ENCODE results near the gene MIDN. TPM values are rescaled to one million over a fixed set of nuclear protein-coding genes. Genes with fewer than 3 reads are reported as not detected.

Gene MIDN
- total and polyA plus RNA-seq, 2 donors (not counting 1 experiment from before 2014, with no cell fraction given): 12.0 to 18.8 TPM

DNA sequence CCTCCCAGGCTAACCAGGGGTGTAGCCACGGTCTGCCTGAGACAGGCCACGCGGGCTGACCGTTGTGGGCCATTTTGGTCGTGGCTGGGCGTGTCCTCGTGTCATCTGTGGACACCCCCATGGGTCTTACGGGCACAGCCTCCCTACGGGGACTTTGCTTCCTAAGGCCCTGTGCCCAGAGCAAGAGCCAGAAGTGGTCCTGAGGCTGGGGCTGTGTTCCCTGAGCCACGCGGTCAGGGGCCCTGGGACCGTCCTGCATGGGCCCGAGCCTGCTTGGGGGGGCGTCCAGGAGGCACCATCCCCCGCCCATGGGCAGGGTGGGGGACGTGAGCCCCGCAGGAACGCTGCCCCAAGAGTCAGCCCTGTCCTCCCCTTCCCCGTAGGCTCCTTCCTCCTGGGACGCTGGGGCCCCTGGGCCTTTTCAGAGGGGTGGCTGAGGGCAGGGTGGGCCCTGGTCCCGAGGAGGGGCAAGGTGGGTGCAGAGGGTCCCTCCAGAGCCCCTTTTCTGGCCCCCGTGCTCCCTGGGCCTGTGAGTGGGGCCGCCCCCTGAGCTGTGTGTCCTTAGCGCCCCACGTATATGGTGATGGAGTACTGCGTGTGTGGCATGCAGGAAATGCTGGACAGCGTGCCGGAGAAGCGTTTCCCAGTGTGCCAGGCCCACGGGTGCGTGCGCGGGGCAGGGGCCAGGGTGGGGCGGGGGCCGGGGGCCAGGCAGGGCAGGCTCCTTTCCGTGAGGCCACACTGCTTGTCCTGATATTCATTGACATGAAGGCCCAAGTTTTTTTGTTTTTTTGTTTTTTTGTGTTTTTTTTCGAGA, 29.4 kb upstream of the MIDN start:
- Histone ChIP-seq H4K20me1 (ENCODE audit: control insufficient read depth, extremely low read depth, insufficient read depth, low read length) (no peaks in the 10 kb centered on the region), H3K79me2 (ENCODE audit: control insufficient read depth, insufficient read depth, low read length) (peaks cover 42% of the 10 kb centered on the region), H3K4me3 (replicated peaks in 1 of 4; ENCODE audit: control extremely low read depth in 1 of 4, insufficient read depth in 1 of 4, low read depth in 3 of 4, low read length in 4 of 4) (no peak overlapping the region), H3K27me3 (ENCODE audit: control insufficient read depth, insufficient read depth, low read length) (no peaks in the 10 kb centered on the region), H3K27ac (ENCODE audit: insufficient read depth, low read length) (peak overlapping the region; percentile 38), H3K9ac (ENCODE audit: insufficient read depth, low read length) (peak overlapping the region; percentile 11), H3K4me2 (ENCODE audit: extremely low read depth, insufficient read depth, low read length) (no peak overlapping the region), H2AFZ (ENCODE audit: low read length) (no peak overlapping the region), H3K4me1 (ENCODE audit: control insufficient read depth, extremely low read depth, insufficient read depth, low read length) (peaks cover 20% of the 10 kb centered on the region), H3K36me3 (ENCODE audit: control insufficient read depth, insufficient read depth, low read length) (peaks cover 26% of the 10 kb centered on the region), H3K9me3 (ENCODE audit: control insufficient read depth, insufficient read depth, low read depth, low read length) (no peaks in the 10 kb centered on the region)
- no peak for DNase-seq (ENCODE audit: low read depth in 2 of 2)
- TF ChIP-seq CTCF (conservative IDR thresholded peaks at IDR 0.05 in 1 of 2, IDR thresholded peaks at IDR 0.05 in 1 of 2; ENCODE audit: low read depth in 1 of 2, low read length in 2 of 2) (no peak), EZH2 (IDR thresholded peaks at IDR 0.05; ENCODE audit: low read length, missing control alignments) (no peak)

DNA sequence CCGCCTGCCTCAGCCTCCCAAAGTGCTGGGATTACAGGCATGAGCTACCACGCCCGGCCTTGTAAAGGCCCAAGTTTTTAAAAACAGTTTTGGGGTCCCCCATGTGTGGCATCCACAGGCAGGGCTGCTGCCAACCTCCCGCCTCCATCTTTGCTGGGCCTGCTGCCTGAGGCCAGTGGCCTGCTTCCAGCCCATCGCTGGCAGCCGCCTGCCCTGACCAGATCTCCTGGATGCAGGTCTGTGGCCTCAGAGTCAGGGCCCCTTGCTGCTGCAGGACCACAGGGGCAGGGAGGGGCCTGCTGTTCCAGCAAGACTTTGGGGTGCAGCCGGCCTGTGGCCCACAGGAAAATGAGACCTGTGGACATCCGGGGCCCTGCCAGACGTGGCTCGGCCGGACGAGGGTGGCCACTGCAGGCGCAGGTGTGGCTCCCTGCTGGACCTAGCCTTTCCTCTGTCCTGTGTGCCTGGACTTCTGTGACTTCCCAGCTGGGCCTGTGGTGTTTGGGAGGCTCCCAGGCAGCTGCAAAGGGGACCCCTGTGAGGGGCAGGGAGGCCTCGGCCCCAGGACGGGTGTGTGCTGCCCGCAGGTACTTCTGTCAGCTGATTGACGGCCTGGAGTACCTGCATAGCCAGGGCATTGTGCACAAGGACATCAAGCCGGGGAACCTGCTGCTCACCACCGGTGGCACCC, 28.5 kb upstream of the MIDN start:
- H3K9me3 ChIP-seq (ENCODE audit: control insufficient read depth, insufficient read depth, low read depth, low read length): no peaks in the 10 kb centered on the region
- H3K9ac ChIP-seq (ENCODE audit: insufficient read depth, low read length): no peak overlapping the region
- no peak overlapping the region for H3K4me3 ChIP-seq (replicated peaks in 1 of 4; ENCODE audit: control extremely low read depth in 1 of 4, insufficient read depth in 1 of 4, low read depth in 3 of 4, low read length in 4 of 4)
- no peak overlapping the region for H3K4me2 ChIP-seq (ENCODE audit: extremely low read depth, insufficient read depth, low read length)
- H3K79me2 ChIP-seq (ENCODE audit: control insufficient read depth, insufficient read depth, low read length): peaks cover 33% of the 10 kb centered on the region
- H3K4me1 ChIP-seq (ENCODE audit: control insufficient read depth, extremely low read depth, insufficient read depth, low read length): peaks cover 10% of the 10 kb centered on the region
- H4K20me1 ChIP-seq (ENCODE audit: control insufficient read depth, extremely low read depth, insufficient read depth, low read length): no peaks in the 10 kb centered on the region
- no peak overlapping the region for H3K27ac ChIP-seq (ENCODE audit: insufficient read depth, low read length)
- peaks cover 28% of the 10 kb centered on the region for H3K36me3 ChIP-seq (ENCODE audit: control insufficient read depth, insufficient read depth, low read length)
- no peak for DNase-seq (ENCODE audit: low read depth in 2 of 2)
- TF ChIP-seq EZH2 (IDR thresholded peaks at IDR 0.05; ENCODE audit: low read length, missing control alignments): no peak
- TF ChIP-seq CTCF (conservative IDR thresholded peaks at IDR 0.05 in 1 of 2, IDR thresholded peaks at IDR 0.05 in 1 of 2; ENCODE audit: low read depth in 1 of 2, low read length in 2 of 2): no peak
- H3K27me3 ChIP-seq (ENCODE audit: control insufficient read depth, insufficient read depth, low read length): no peaks in the 10 kb centered on the region
- no peak overlapping the region for H2AFZ ChIP-seq (ENCODE audit: low read length)

GRCh38 chr19:1220477-1220930, 27.9 kb upstream of the MIDN start:
- H2AFZ ChIP-seq (ENCODE audit: low read length): no peak overlapping the region
- no peak overlapping the region for H3K4me2 ChIP-seq (ENCODE audit: extremely low read depth, insufficient read depth, low read length)
- H3K27ac ChIP-seq (ENCODE audit: insufficient read depth, low read length): no peak overlapping the region
- no peaks in the 10 kb centered on the region for H4K20me1 ChIP-seq (ENCODE audit: control insufficient read depth, extremely low read depth, insufficient read depth, low read length)
- H3K4me3 ChIP-seq (replicated peaks in 1 of 4; ENCODE audit: control extremely low read depth in 1 of 4, insufficient read depth in 1 of 4, low read depth in 3 of 4, low read length in 4 of 4): no peak overlapping the region
- H3K9me3 ChIP-seq (ENCODE audit: control insufficient read depth, insufficient read depth, low read depth, low read length): no peaks in the 10 kb centered on the region
- H3K79me2 ChIP-seq (ENCODE audit: control insufficient read depth, insufficient read depth, low read length): peaks cover 27% of the 10 kb centered on the region
- H3K4me1 ChIP-seq (ENCODE audit: control insufficient read depth, extremely low read depth, insufficient read depth, low read length): peaks cover 5% of the 10 kb centered on the region
- H3K36me3 ChIP-seq (ENCODE audit: control insufficient read depth, insufficient read depth, low read length): peaks cover 28% of the 10 kb centered on the region
- DNase-seq (ENCODE audit: low read depth in 2 of 2): no peak
- no peak overlapping the region for H3K9ac ChIP-seq (ENCODE audit: insufficient read depth, low read length)
- no peak for TF ChIP-seq CTCF (conservative IDR thresholded peaks at IDR 0.05 in 1 of 2, IDR thresholded peaks at IDR 0.05 in 1 of 2; ENCODE audit: low read depth in 1 of 2, low read length in 2 of 2)
- TF ChIP-seq EZH2 (IDR thresholded peaks at IDR 0.05; ENCODE audit: low read length, missing control alignments): no peak
- no peaks in the 10 kb centered on the region for H3K27me3 ChIP-seq (ENCODE audit: control insufficient read depth, insufficient read depth, low read length)
